Parathyroid adenoma (tissue), 2 donors: ENCODE results near the gene CTXN1.

Experiments
- H2AFZ ChIP-seq: fragments of 300-600 bp; sonication (generic); one replicate; pipeline ENCODE4 v1.7.0; 2017; ENCODE audit warnings: antibody characterized with exemption, mild to moderate bottlenecking
- H3K27ac ChIP-seq: fragments of 300-600 bp; sonication (generic); one replicate; pipeline ENCODE4 v1.7.0; 2017
- H3K27me3 ChIP-seq: fragments of 300-600 bp; sonication (generic); one replicate; pipeline ENCODE4 v1.7.0; 2017; ENCODE audit warnings: low read length; ENCODE audit not compliant: control insufficient read depth, insufficient read depth
- H3K36me3 ChIP-seq: fragments of 300-600 bp; sonication (generic); one replicate; pipeline ENCODE4 v1.7.0; 2017; ENCODE audit warnings: low read length; ENCODE audit not compliant: control insufficient read depth, insufficient read depth
- H3K4me1 ChIP-seq: fragments of 300-600 bp; sonication (generic); one replicate; pipeline ENCODE4 v1.7.0; 2017; ENCODE audit warnings: control low read depth
- H3K4me2 ChIP-seq: fragments of 300-600 bp; sonication (generic); one replicate; pipeline ENCODE4 v1.7.0; 2017; ENCODE audit warnings: low read length
- H3K4me3 ChIP-seq: fragments of 300-600 bp; sonication (generic); one replicate; pipeline ENCODE4 v1.7.0; 2017; ENCODE audit warnings: low read depth, low read length
- H3K79me2 ChIP-seq: fragments of 300-600 bp; sonication (generic); one replicate; pipeline ENCODE4 v1.7.0; 2017; ENCODE audit warnings: control low read depth
- H3K9ac ChIP-seq: fragments of 300-600 bp; sonication (generic); one replicate; pipeline ENCODE4 v1.7.0; 2017; ENCODE audit warnings: mild to moderate bottlenecking
- H3K9me3 ChIP-seq: fragments of 300-600 bp; sonication (generic); one replicate; pipeline ENCODE4 v1.7.0; 2017; ENCODE audit warnings: low read length; ENCODE audit not compliant: control insufficient read depth
- TF ChIP-seq, protein P1 (sequence below): fragments of 300-600 bp; sonication (generic); IDR thresholded peaks from one replicate; pipeline ENCODE4 v1.7.0; 2017; ENCODE audit warnings: antibody characterized with exemption, mild to moderate bottlenecking
- donor health status: primary hyperparathyroidism.

CTXN1 gene

DNA sequence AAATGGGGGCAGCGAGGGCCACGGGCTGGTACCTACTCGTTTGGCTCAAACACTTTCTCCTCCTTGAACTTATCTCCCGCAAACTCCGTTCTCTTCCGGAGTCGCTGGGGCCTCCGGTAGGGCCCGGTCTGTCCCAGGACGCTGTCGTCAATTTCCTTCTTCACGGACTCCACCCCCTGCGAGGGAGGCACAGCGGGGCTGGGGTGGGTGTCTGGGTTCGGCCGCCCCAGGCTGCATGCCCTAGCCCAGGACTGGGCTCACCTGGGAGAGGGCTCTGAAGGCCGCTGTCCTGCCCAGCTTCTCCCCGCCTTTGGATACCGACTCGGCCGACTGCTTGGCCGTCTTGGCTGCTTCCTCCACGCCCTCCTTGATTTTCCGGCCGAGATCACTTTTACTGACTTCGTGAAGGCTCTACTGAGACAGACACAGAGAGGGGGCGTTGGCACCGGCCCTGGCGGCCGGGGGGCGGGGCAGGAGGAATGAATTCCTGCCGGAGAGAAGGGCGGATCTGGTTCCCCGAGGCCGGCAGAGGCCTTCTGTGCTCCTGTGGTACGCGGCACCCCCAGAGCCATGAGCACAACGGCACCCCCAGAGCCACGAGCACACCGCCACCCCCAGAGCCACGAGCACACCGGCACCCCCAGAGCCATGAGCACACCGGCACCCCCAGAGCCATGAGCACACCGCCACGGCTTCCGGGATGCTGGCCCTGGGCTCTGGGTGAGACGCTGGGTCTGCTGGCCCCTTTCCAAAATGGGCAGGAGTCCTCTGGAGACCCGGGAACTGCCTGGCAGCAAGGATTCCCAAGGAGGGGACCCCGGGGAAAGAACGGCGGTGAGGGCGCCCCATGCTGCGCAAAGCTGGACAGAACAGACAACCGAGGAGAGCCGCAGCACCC lies 8.1 kb upstream of the CTXN1 start:
- Histone ChIP-seq H3K4me1 (no peaks in the 10 kb centered on the region), H3K27ac (no peak overlapping the region), H3K36me3 (no peaks in the 10 kb centered on the region), H2AFZ (no peak overlapping the region), H3K9me3 (no peaks in the 10 kb centered on the region), H3K4me2 (no peak overlapping the region), H3K79me2 (no peaks in the 10 kb centered on the region), H3K4me3 (no peak overlapping the region), H3K9ac (no peak overlapping the region), H3K27me3 (no peaks in the 10 kb centered on the region)
- TF ChIP-seq, protein P1, sequence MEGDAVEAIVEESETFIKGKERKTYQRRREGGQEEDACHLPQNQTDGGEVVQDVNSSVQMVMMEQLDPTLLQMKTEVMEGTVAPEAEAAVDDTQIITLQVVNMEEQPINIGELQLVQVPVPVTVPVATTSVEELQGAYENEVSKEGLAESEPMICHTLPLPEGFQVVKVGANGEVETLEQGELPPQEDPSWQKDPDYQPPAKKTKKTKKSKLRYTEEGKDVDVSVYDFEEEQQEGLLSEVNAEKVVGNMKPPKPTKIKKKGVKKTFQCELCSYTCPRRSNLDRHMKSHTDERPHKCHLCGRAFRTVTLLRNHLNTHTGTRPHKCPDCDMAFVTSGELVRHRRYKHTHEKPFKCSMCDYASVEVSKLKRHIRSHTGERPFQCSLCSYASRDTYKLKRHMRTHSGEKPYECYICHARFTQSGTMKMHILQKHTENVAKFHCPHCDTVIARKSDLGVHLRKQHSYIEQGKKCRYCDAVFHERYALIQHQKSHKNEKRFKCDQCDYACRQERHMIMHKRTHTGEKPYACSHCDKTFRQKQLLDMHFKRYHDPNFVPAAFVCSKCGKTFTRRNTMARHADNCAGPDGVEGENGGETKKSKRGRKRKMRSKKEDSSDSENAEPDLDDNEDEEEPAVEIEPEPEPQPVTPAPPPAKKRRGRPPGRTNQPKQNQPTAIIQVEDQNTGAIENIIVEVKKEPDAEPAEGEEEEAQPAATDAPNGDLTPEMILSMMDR: no peak

DNA sequence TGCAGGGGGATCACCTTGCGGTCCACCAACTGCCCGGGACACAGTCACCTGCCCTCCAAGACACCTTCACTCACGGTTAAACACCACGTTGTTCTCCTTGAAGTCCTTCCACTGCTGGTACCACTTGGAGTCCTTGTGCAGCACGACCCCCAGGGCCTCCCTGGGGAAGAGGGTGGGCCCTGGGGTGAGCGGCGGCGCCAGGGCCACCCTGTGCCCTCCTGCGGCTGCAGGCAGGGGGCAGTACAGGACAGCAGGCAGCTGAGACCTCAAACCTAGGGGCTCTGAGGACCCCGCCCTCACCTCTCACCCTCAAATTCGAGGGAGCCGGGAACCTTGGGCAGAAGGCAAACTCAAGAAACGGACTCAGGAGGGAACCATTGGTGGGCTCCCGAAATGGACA lies 7.5 kb upstream of the CTXN1 start:
- Histone ChIP-seq H3K4me3 (no peak overlapping the region), H3K27ac (no peak overlapping the region)

GRCh38 chr19:7932930-7933300 lies 7.0 kb upstream of the CTXN1 start:
- no peak overlapping the region for H3K27ac ChIP-seq
- no peak overlapping the region for H2AFZ ChIP-seq
- no peaks in the 10 kb centered on the region for H3K79me2 ChIP-seq
- no peaks in the 10 kb centered on the region for H3K36me3 ChIP-seq
- H3K4me1 ChIP-seq: peaks cover 4% of the 10 kb centered on the region
- H3K9ac ChIP-seq: no peak overlapping the region
- no peaks in the 10 kb centered on the region for H3K27me3 ChIP-seq
- H3K4me3 ChIP-seq: no peak overlapping the region
- TF ChIP-seq, protein P1: no peak
- H3K9me3 ChIP-seq: no peaks in the 10 kb centered on the region
- no peak overlapping the region for H3K4me2 ChIP-seq

More for the DNA sequence above, 7.5 kb upstream of the CTXN1 start:
- Histone ChIP-seq H3K79me2 (no peaks in the 10 kb centered on the region), H3K27me3 (no peaks in the 10 kb centered on the region), H3K9me3 (no peaks in the 10 kb centered on the region), H3K4me2 (no peak overlapping the region), H3K36me3 (no peaks in the 10 kb centered on the region), H2AFZ (no peak overlapping the region), H3K4me1 (peaks cover 1% of the 10 kb centered on the region), H3K9ac (no peak overlapping the region)
- TF ChIP-seq, protein P1: no peak

DNA sequence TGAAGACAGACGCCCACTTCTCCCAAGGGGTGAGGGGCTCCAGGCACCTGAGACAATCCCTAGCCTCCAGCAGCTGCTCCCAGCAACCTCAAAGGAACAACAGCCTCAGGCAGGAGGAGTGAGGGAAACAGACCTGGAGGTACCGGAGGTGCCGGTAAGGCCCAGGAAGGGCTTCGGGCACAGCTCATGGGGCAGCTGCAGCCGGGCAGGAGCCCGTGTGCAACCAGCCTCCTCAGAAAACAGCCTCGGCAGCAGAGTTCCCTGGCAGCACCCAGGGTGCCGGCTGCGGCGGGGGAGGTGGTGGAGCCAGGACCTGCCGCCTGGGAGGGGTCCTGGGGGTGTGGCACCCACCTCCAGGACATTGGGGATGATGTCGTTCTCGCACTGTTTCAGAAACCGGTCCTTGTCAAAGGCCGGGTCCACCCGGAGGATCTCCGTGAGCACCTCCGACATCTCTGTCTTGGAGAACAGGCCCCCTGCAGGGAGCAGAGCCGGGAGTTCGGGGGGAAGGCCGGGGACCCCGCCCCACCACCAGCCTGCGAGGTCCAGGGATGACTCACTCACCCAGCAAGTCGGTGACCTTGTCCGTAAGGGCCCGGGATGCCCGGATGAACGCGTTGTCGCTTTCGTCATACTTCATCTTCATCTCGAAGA lies 6.5 kb upstream of the CTXN1 start:
- TF ChIP-seq, protein P1: no peak
- H3K4me2 ChIP-seq: no peak overlapping the region
- H3K79me2 ChIP-seq: no peaks in the 10 kb centered on the region
- H3K27ac ChIP-seq: no peak overlapping the region
- H3K36me3 ChIP-seq: no peaks in the 10 kb centered on the region
- no peak overlapping the region for H3K9ac ChIP-seq
- H3K9me3 ChIP-seq: no peaks in the 10 kb centered on the region
- no peaks in the 10 kb centered on the region for H3K27me3 ChIP-seq
- H2AFZ ChIP-seq: no peak overlapping the region
- peaks cover 4% of the 10 kb centered on the region for H3K4me1 ChIP-seq
- no peak overlapping the region for H3K4me3 ChIP-seq
